ENCODE data around the gene ZC3H15. TPM values are rescaled to one million over a fixed set of nuclear protein-coding genes. Genes with fewer than 3 reads are reported as not detected.
"Not testable (repeated sequence)": the region's sequence is repeated elsewhere in the genome, so short reads cannot be mapped to it uniquely, and the experiment has no call there.

Gene ZC3H15
- total RNA-seq, 1 donor, result 164 TPM

DNA sequence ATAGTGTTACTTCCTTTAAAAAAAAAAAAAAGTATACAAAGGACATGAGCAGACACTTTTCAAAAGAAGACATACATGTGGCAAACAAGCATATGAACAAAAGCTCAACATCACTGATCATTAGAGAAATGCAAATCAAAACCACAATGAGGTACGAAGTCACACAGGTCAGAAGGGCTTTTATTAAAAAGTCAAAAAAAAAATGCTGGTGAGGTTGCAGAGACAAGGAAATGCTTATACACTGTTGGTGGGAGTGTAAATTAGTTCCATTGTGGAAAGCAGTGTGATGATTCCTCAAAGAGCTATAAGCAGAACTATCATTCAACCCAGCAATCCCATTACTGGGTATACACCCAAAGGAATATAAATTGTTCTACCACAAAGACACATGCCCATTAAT is 11.8 kb upstream of the ZC3H15 start:
- H3K9me3 ChIP-seq (ENCODE audit: low read depth, low read length); H3K4me3 ChIP-seq (ENCODE audit: low read length); H3K27me3 ChIP-seq (ENCODE audit: insufficient read depth, low read length); H3K4me1 ChIP-seq (ENCODE audit: insufficient read depth, low read length): not testable (repeated sequence)

DNA sequence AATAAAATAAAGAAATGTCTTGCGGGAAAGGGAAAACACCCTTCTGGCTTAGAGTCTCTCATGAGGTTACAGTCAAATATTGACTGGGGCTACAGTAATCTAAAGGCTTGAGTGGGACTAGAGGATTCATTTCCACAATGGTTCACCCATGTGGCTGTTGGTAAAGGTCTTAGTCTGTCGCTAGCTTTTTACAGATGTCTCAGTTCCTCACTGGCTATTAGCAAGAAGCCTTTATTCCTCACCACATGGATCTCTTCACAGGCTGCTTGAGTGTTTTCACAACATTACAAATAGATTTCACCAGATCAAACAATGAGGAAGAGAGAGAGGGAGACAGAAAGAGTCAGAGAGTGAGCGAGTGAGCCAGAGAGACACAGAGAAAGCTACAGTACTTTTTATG is 8.3 kb upstream of the ZC3H15 start:
- no peaks in the 10 kb centered on the region for H3K4me1 ChIP-seq (ENCODE audit: insufficient read depth, low read length)
- no peak overlapping the region for H3K4me3 ChIP-seq (ENCODE audit: low read length)
- no peaks in the 10 kb centered on the region for H3K9me3 ChIP-seq (ENCODE audit: low read depth, low read length)
- no peaks in the 10 kb centered on the region for H3K27me3 ChIP-seq (ENCODE audit: insufficient read depth, low read length)

DNA sequence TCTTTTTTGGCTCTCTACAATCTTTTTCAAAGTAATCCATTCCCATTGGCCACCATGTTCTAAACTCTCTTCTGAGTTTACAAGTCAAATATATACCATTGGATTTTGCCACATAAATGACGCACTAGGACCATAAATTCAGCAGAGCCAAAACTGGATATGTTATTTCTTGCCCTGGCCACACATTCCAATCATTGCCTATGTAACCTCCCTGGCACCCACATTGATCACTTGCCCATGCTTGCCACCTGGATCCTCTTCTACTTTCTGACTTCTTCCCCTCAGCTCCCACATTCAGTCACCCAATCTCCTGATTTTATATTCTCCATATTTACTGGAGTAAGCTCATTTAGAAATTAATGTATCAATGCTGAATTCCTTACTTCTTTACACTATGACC is 5.1 kb upstream of the ZC3H15 start:
- no peaks in the 10 kb centered on the region for H3K9me3 ChIP-seq (ENCODE audit: low read depth, low read length)
- no peak overlapping the region for H3K4me3 ChIP-seq (ENCODE audit: low read length)
- no peaks in the 10 kb centered on the region for H3K27me3 ChIP-seq (ENCODE audit: insufficient read depth, low read length)
- H3K4me1 ChIP-seq (ENCODE audit: insufficient read depth, low read length), result peaks cover 5% of the 10 kb centered on the region

DNA sequence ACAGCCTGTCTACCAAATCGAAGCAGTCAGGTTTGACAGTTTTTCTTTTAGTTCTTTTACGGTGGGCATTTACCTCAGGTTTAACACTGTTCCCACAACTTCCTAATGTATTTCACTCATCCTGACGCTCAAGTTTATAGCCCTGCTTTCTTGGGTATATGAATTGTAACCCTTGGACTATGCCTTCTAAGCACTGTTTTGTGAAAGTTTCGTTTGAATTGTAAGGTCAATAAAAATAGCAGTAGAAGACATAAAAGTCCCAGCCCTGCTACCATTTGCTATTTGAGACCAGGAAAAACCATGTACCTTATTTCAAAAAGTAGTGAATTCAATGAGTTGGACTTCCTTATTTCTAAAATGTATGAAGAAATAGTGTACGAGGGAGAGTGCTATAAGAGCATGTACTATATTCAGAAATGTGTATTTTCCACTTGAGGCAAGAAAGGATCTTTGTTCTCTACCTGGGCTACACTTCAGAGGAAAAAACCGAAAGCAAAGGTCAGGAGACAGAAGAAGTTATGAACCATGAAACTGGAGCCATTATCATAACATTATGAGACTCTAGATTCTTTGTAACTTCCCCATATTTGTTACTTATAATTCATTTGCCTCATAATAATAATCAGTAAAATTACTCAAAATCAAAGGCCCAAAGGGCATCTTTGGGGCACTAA is 1.9 kb upstream of the ZC3H15 start:
- Histone ChIP-seq H3K27me3 (ENCODE audit: insufficient read depth, low read length) (no peaks in the 10 kb centered on the region), H3K9me3 (ENCODE audit: low read depth, low read length) (no peaks in the 10 kb centered on the region), H3K4me3 (ENCODE audit: low read length) (no peak overlapping the region), H3K4me1 (ENCODE audit: insufficient read depth, low read length) (peaks cover 17% of the 10 kb centered on the region)

DNA sequence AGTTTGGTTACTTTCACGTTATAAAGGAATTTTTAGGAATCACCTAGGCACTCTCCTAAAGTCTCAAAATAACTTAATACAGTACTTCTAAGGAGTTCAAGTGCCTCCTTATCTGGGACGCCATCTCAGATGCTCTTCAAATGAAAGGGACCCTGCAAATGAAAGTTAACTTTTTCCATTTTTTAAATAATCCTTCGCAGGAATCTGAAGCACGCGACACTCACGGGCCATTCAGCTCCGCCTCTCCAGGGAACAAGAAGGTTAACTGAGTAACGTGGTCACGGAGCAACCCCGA is 537 bp upstream of the ZC3H15 start:
- Histone ChIP-seq H3K27me3 (ENCODE audit: insufficient read depth, low read length) (no peaks in the 10 kb centered on the region), H3K4me1 (ENCODE audit: insufficient read depth, low read length) (peaks cover 19% of the 10 kb centered on the region)

DNA sequence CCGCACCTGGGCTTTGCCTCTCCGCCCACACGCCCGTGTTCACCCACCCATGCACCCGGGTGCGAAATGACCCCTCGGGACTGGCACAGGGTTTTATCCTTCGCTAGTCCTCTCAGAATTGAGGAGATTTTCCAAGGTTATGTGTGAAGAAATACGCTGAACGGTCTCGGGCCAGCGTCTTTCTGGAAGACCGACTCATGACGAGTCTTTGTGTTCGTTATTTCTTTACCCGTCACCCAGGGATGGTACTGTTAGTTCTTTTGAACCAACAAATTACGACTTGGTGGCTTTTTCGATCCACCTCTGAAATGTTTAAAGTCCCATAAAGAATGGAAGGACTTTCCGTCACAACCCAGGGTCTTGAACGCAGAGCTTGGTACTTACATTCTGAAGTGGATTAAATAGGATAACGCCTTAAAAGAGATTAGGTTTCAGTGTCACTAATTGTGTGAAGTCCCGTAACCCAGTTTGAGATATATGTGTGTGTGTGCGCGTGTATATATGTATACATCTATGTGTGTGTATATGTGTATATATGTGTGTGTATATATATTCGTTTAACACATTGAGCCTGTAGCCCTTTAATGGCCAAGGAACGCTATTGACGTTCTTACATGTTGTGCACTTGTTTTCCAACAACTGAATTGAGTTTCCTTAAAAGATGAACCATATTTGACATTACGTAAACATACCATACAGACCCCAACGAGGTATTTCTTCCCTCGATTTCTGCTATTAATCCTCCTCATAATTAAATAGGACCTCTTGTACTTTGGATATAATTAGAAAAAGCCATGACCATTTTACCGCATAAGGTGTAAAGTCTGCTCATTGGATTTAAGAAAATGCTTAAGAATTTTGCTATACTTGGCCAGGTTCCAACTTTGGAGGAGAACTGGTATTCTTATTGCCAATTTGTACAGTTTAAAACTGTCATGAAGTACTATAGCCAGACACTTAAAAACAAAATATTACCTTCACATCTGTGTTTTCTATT is 889 bp downstream of the ZC3H15 start:
- Histone ChIP-seq H3K4me1 (ENCODE audit: insufficient read depth, low read length) (peaks cover 22% of the 10 kb centered on the region), H3K27me3 (ENCODE audit: insufficient read depth, low read length) (no peaks in the 10 kb centered on the region), H3K4me3 (ENCODE audit: low read length) (peak overlapping the region; percentile 89), H3K9me3 (ENCODE audit: low read depth, low read length) (no peaks in the 10 kb centered on the region)

More for the DNA sequence above, 537 bp upstream of the ZC3H15 start:
- H3K4me3 ChIP-seq (ENCODE audit: low read length), result peak overlapping the region; percentile 89
- no peaks in the 10 kb centered on the region for H3K9me3 ChIP-seq (ENCODE audit: low read depth, low read length)

DNA sequence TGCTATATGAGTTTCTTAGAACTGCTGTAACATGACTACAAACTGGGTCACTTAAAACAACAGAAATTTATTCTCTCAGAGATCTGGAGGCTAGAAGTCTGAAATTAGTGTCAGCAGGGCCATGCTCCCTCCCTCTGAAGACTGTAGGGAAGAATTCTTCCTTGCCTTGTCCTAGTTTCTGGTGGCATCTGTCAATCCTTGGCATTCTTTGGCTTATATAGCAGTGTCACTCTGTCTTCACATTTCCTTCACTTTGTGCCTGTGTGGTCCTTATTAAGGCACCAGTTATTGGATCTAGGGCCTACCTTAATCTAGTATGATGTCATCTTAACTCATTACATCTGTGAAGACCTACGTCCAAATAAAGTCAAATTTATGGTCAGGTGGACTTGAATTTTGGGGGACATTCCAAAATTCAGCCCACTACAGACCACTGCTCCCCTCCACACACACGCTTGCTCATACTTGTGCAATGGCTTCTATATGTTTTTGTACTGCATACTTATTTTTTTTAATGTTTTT is 7.6 kb downstream of the ZC3H15 start:
- Histone ChIP-seq H3K27me3 (ENCODE audit: insufficient read depth, low read length) (no peaks in the 10 kb centered on the region), H3K4me1 (ENCODE audit: insufficient read depth, low read length) (peaks cover 11% of the 10 kb centered on the region), H3K4me3 (ENCODE audit: low read length) (no peak overlapping the region), H3K9me3 (ENCODE audit: low read depth, low read length) (no peaks in the 10 kb centered on the region)

DNA sequence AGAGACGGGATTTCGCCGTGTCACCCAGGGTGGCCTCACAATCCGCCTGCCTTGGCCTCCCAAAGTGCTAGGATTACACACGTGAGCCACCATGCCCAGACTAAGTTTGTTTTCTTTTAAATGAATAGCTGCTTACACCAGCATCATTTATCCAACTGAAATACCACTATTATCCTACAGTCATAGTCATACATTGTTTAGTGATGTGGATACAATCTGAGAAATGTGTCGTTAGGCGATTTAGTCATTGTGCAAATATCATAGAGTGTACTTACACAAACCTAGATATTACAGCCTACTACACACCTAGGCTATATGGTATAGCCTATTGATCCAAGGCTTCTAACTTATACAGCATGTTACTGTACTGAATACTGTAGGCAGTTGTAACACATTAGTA is 10.3 kb downstream of the ZC3H15 start:
- Histone ChIP-seq H3K27me3 (ENCODE audit: insufficient read depth, low read length) (no peaks in the 10 kb centered on the region), H3K9me3 (ENCODE audit: low read depth, low read length) (no peaks in the 10 kb centered on the region), H3K4me3 (ENCODE audit: low read length) (no peak overlapping the region), H3K4me1 (ENCODE audit: insufficient read depth, low read length) (peaks cover 3% of the 10 kb centered on the region)

DNA sequence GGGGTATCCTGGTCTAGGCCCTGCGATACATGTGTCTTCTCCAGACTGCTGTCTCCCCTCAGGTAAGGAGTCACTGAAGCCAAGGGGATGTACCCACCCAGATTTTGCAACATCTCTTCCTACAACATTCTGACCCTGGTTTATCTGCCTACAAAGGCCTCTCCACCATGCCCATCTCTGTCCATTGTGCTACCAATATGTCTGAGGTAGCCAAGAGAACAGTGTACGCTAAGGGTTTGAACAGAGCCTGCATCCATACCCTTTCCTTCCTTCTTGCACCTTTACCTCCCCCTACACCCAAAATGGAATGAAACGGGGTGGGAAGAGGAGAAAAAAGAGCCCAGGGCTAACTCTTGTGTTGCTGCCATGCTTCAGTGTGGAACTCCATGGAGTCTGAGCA is 11.9 kb downstream of the ZC3H15 start:
- H3K4me1 ChIP-seq (ENCODE audit: insufficient read depth, low read length), result peaks cover 3% of the 10 kb centered on the region
- H3K27me3 ChIP-seq (ENCODE audit: insufficient read depth, low read length), result no peaks in the 10 kb centered on the region
- H3K9me3 ChIP-seq (ENCODE audit: low read depth, low read length), result no peaks in the 10 kb centered on the region
- H3K4me3 ChIP-seq (ENCODE audit: low read length), result no peak overlapping the region

DNA sequence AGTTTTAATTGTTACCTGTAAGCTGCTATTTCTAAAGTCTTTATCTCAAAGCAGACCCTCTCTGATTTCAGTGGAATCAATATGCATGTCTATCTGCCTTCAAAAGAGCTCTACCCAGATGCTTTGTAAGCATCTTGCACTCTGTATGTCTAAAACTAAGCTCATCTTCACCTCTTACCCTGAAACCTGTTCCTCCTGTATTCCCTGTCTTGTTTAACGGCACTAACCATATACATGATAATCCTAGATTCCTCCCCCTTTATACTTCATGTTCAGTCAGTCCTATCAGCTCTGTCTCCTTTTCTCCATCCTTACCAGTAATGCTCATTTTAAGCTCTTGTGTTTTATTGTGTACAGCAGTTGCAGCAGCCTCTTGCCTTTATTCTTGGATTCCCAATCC is 12.8 kb downstream of the ZC3H15 start:
- H3K27me3 ChIP-seq (ENCODE audit: insufficient read depth, low read length), result no peaks in the 10 kb centered on the region
- no peaks in the 10 kb centered on the region for H3K9me3 ChIP-seq (ENCODE audit: low read depth, low read length)
- H3K4me3 ChIP-seq (ENCODE audit: low read length), result no peak overlapping the region
- peaks cover 3% of the 10 kb centered on the region for H3K4me1 ChIP-seq (ENCODE audit: insufficient read depth, low read length)

DNA sequence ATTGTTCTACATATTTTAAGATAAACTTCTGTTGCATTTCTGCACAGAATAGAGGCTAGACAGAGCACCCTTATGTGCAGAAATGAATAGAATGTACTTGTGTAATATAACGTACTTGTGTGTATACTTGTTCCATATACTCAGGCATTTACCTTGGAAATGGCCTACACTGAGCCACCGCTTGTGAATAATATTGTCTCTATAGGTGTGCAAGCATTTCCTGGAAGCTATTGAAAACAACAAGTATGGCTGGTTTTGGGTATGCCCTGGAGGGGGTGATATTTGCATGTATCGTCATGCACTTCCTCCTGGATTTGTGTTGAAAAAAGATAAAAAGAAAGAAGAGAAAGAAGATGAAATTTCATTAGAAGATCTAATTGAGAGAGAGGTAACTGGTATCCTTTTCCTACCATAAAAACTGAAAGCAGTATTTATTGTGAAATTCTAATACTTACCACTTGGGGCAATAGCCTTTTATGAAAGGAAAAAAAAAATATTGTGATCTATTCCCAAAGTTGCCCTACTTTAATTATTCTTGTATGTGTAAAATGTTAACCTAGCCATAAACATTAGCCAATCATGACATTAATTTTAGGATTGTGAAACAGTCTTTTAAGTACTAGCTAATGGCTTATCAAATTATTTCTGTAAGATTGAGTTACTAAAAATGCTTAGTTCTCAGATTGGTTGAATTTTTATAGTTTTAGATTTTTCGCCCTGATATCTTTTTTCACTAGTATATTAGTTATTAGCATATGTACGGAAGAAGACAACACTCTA is 18.0 kb downstream of the ZC3H15 start:
- H3K4me1 ChIP-seq (ENCODE audit: insufficient read depth, low read length), result no peaks in the 10 kb centered on the region
- H3K9me3 ChIP-seq (ENCODE audit: low read depth, low read length), result no peaks in the 10 kb centered on the region
- no peak overlapping the region for H3K4me3 ChIP-seq (ENCODE audit: low read length)
- no peaks in the 10 kb centered on the region for H3K27me3 ChIP-seq (ENCODE audit: insufficient read depth, low read length)

DNA sequence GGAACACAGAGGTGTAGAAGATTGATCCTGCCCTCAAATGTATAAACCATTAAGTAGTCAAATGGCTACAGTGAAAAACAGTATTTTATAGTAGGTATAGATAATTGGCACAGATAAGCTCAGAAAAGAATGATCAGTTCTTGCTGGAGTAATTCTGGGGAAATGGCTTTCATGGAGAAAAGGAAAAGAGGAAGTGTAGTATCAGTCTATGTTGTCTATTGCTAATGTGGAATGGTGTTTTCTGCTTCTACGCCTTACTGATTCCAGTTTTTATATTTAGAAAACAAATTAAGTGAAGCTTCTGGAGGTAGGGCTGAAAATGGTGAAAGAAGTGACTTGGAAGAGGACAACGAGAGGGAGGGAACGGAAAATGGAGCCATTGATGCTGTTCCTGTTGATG is 22.2 kb downstream of the ZC3H15 start:
- no peaks in the 10 kb centered on the region for H3K9me3 ChIP-seq (ENCODE audit: low read depth, low read length)
- H3K4me1 ChIP-seq (ENCODE audit: insufficient read depth, low read length), result no peaks in the 10 kb centered on the region
- H3K4me3 ChIP-seq (ENCODE audit: low read length), result no peak overlapping the region
- H3K27me3 ChIP-seq (ENCODE audit: insufficient read depth, low read length), result no peaks in the 10 kb centered on the region

DNA sequence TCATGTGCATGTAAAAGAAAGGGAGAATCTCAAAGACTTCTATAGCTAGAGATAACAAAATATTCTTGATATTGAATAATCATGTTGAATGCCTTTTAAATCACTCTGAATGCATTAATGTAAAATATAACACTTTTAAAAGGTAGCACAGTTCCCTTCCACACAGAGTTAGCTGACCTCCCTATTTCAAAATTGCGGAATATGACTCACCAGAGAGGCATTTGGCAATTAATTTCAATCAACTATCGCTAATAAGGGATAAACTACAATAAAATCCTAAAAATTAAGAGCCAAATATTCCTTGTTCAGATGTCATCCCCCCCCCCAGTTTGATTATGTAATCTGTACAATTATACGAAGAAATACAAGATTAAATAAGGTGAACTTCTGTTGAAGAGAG is 29.3 kb downstream of the ZC3H15 start:
- no peaks in the 10 kb centered on the region for H3K9me3 ChIP-seq (ENCODE audit: low read depth, low read length)
- no peaks in the 10 kb centered on the region for H3K4me1 ChIP-seq (ENCODE audit: insufficient read depth, low read length)
- no peak overlapping the region for H3K4me3 ChIP-seq (ENCODE audit: low read length)
- H3K27me3 ChIP-seq (ENCODE audit: insufficient read depth, low read length), result no peaks in the 10 kb centered on the region

DNA sequence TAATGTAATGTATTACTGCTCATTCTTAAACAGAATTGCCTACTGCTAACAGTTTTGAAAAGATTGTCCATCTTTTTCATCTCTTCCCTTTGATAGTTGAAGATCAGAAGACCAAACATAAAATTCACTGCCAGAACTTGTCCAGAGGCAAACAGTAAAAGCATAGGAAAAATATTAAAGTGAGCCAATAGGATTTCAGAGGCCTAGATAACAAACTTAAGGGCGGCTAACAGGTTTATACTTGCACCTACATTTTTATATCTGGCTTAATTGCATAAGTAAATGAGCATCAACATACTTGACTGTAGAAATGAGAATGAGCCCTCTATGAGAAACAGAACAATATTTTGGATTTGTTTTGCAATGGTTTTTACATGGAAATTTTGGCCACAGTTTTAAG is 30.3 kb downstream of the ZC3H15 start:
- Histone ChIP-seq H3K4me3 (ENCODE audit: low read length) (no peak overlapping the region), H3K27me3 (ENCODE audit: insufficient read depth, low read length) (no peaks in the 10 kb centered on the region), H3K4me1 (ENCODE audit: insufficient read depth, low read length) (no peaks in the 10 kb centered on the region), H3K9me3 (ENCODE audit: low read depth, low read length) (no peaks in the 10 kb centered on the region)

DNA sequence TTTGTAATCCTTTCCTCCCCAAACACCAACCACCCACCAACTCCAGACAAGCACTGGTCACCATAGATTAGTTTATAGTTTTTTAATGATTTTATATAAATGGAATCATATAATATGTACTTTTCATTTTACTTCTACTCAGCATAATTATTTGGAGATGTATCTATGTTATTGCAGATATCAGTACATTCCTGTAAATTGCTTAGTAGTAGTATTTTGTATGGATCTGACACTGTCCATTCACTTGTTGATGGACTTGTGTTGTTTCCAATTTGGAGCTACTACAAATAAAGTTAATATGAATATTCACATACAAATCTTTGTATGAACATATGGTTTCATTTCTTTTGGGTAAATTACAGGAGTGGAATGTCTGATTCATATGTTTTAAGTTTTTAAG is 31.0 kb downstream of the ZC3H15 start:
- no peak overlapping the region for H3K4me3 ChIP-seq (ENCODE audit: low read length)
- no peaks in the 10 kb centered on the region for H3K9me3 ChIP-seq (ENCODE audit: low read depth, low read length)
- H3K4me1 ChIP-seq (ENCODE audit: insufficient read depth, low read length), result no peaks in the 10 kb centered on the region
- H3K27me3 ChIP-seq (ENCODE audit: insufficient read depth, low read length), result no peaks in the 10 kb centered on the region

All from mononuclear cell (primary cell).